ENCODE results near the gene CYP3A7. TPM values are rescaled to one million over a fixed set of nuclear protein-coding genes. Genes with fewer than 3 reads are reported as not detected.

Gene CYP3A7
- total and polyA plus RNA-seq, 2 donors (not counting 1 experiment from before 2014, with no cell fraction given): not detected

DNA sequence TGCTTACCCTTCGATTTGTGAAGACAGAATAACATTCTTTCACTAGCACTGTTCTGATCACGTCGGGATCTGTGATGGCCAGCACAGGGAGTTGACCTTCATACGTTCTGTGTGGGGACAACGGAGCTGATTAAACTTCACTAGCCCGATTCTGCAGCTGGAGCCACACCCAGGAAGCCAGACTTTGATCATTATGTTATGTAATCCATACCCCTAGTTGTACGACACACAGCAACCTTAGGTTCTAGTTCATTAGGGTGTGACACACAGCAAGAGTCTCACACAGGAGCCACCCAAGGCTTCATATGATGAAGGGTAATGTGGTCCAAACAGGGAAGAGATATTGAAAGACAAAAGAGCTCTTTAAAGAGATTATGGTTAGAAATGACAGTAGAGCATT lies 62.4 kb downstream of the CYP3A7 start:
- H3K9me3 ChIP-seq (ENCODE audit: control extremely low read depth in 1 of 3, control insufficient read depth in 2 of 3, insufficient read depth in 1 of 3, low read length in 2 of 3): no peaks in the 10 kb centered on the region
- no peaks in the 10 kb centered on the region for H3K79me2 ChIP-seq (ENCODE audit: control insufficient read depth, insufficient read depth, low read length)
- no peaks in the 10 kb centered on the region for H3K36me3 ChIP-seq (replicated peaks in 1 of 2; ENCODE audit: control extremely low read depth in 1 of 2, control insufficient read depth in 1 of 2, extremely low read depth in 1 of 2, insufficient read depth in 2 of 2, low read length in 1 of 2)
- no peak overlapping the region for H3K4me2 ChIP-seq (replicated peaks; ENCODE audit: low read depth, low read length, poor library complexity, severe bottlenecking)
- H3K4me1 ChIP-seq (ENCODE audit: control insufficient read depth in 2 of 2, insufficient read depth in 2 of 2, low read length in 2 of 2): no peaks in the 10 kb centered on the region
- H4K20me1 ChIP-seq (ENCODE audit: control insufficient read depth, insufficient read depth, low read length, poor library complexity, severe bottlenecking): no peaks in the 10 kb centered on the region
- Mint-ChIP-seq H3K9me3 (ENCODE audit: insufficient read depth) (no peaks in the 10 kb centered on the region), H3K4me1 (peaks cover 4% of the 10 kb centered on the region), H3K27ac (no peak overlapping the region), H3K27me3 (no peaks in the 10 kb centered on the region), H3K4me3 (no peak overlapping the region)
- H3K4me3 ChIP-seq (ENCODE audit: control extremely low read depth in 1 of 5, extremely low read depth in 1 of 5, insufficient read depth in 1 of 5, low read depth in 2 of 5, low read length in 4 of 5): no peak overlapping the region
- H3K27me3 ChIP-seq (replicated peaks in 1 of 4; ENCODE audit: control extremely low read depth in 1 of 4, control insufficient read depth in 3 of 4, insufficient read depth in 4 of 4, low read length in 3 of 4): no peaks in the 10 kb centered on the region
- no peak for ATAC-seq (ENCODE audit: low read depth)
- H2AFZ ChIP-seq (ENCODE audit: insufficient read depth, low read depth, low read length, poor library complexity, severe bottlenecking): no peak overlapping the region
- DNase-seq: no peak
- TF ChIP-seq, protein P1, sequence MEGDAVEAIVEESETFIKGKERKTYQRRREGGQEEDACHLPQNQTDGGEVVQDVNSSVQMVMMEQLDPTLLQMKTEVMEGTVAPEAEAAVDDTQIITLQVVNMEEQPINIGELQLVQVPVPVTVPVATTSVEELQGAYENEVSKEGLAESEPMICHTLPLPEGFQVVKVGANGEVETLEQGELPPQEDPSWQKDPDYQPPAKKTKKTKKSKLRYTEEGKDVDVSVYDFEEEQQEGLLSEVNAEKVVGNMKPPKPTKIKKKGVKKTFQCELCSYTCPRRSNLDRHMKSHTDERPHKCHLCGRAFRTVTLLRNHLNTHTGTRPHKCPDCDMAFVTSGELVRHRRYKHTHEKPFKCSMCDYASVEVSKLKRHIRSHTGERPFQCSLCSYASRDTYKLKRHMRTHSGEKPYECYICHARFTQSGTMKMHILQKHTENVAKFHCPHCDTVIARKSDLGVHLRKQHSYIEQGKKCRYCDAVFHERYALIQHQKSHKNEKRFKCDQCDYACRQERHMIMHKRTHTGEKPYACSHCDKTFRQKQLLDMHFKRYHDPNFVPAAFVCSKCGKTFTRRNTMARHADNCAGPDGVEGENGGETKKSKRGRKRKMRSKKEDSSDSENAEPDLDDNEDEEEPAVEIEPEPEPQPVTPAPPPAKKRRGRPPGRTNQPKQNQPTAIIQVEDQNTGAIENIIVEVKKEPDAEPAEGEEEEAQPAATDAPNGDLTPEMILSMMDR (IDR thresholded peaks at IDR 0.05): no peak
- no peak for TF ChIP-seq EZH2 (IDR thresholded peaks at IDR 0.05; ENCODE audit: borderline replicate concordance, insufficient read depth, low read depth, low read length, poor library complexity, severe bottlenecking)
- CTCF ChIA-PET: no interaction called here
- H3K27ac ChIP-seq (ENCODE audit: low read length in 2 of 2): no peak overlapping the region
- POLR2A ChIA-PET: no interaction called here
- 100% methylated on average over 6 of the region's 7 CpGs for WGBS (ENCODE audit: insufficient coverage)
- intact Hi-C loops (cut with micrococcal nuclease): no loop called here
- H3K9ac ChIP-seq (ENCODE audit: low read length): no peak overlapping the region

DNA sequence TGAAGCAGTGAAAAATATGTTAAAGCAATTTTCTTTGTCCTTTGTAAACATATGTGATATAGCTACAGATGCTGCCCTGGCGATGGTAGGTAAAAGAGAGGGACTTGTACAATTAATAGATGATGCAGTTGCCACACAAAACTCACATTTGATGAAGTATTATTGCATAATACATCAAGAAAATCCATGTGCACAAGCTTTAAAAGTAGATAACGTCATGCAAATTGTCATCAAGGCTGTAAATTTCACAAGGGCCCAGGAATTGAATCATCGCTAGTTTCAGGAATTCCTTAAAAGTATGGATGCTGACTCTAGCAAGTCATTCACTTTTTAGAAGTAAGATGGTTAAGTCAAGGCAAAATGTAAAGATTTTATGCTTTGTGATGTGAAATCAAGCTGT lies 65.2 kb downstream of the CYP3A7 start:
- Mint-ChIP-seq H3K27ac (no peak overlapping the region), H3K9me3 (ENCODE audit: insufficient read depth) (no peaks in the 10 kb centered on the region), H3K4me1 (no peaks in the 10 kb centered on the region), H3K27me3 (no peaks in the 10 kb centered on the region), H3K4me3 (no peak overlapping the region)
- no peak overlapping the region for H2AFZ ChIP-seq (ENCODE audit: insufficient read depth, low read depth, low read length, poor library complexity, severe bottlenecking)
- ATAC-seq (ENCODE audit: low read depth) (no peak), DNase-seq (no peak)
- no peak overlapping the region for H3K4me3 ChIP-seq (ENCODE audit: control extremely low read depth in 1 of 5, extremely low read depth in 1 of 5, insufficient read depth in 1 of 5, low read depth in 2 of 5, low read length in 4 of 5)
- POLR2A ChIA-PET: no interaction called here
- no peak overlapping the region for H3K9ac ChIP-seq (ENCODE audit: low read length)
- H3K4me2 ChIP-seq (replicated peaks; ENCODE audit: low read depth, low read length, poor library complexity, severe bottlenecking): no peak overlapping the region
- TF ChIP-seq, protein P1 (IDR thresholded peaks at IDR 0.05): no peak
- TF ChIP-seq EZH2 (IDR thresholded peaks at IDR 0.05; ENCODE audit: borderline replicate concordance, insufficient read depth, low read depth, low read length, poor library complexity, severe bottlenecking): no peak
- H3K9me3 ChIP-seq (ENCODE audit: control extremely low read depth in 1 of 3, control insufficient read depth in 2 of 3, insufficient read depth in 1 of 3, low read length in 2 of 3): no peaks in the 10 kb centered on the region
- H4K20me1 ChIP-seq (ENCODE audit: control insufficient read depth, insufficient read depth, low read length, poor library complexity, severe bottlenecking): no peaks in the 10 kb centered on the region
- CTCF ChIA-PET: no interaction called here
- no peaks in the 10 kb centered on the region for H3K79me2 ChIP-seq (ENCODE audit: control insufficient read depth, insufficient read depth, low read length)
- 100% methylated on average over 1 of the region's 3 CpGs for WGBS (ENCODE audit: insufficient coverage)
- no peaks in the 10 kb centered on the region for H3K27me3 ChIP-seq (replicated peaks in 1 of 4; ENCODE audit: control extremely low read depth in 1 of 4, control insufficient read depth in 3 of 4, insufficient read depth in 4 of 4, low read length in 3 of 4)
- no peaks in the 10 kb centered on the region for H3K4me1 ChIP-seq (ENCODE audit: control insufficient read depth in 2 of 2, insufficient read depth in 2 of 2, low read length in 2 of 2)
- no peaks in the 10 kb centered on the region for H3K36me3 ChIP-seq (replicated peaks in 1 of 2; ENCODE audit: control extremely low read depth in 1 of 2, control insufficient read depth in 1 of 2, extremely low read depth in 1 of 2, insufficient read depth in 2 of 2, low read length in 1 of 2)
- intact Hi-C loops (cut with micrococcal nuclease): no loop called here
- H3K27ac ChIP-seq (ENCODE audit: low read length in 2 of 2): no peak overlapping the region

All from B cell (primary cell).